ENCODE measurements around the gene SRF. TPM values are rescaled to one million over a fixed set of nuclear protein-coding genes. Genes with fewer than 3 reads are reported as not detected.
A peak's percentile ranks its signal among the peaks of the same experiment; 100 is the strongest.
"Not testable (repeated sequence)": the region's sequence is repeated elsewhere in the genome, so short reads cannot be mapped to it uniquely, and the experiment has no call there.

SRF gene
- 9.8 TPM for total RNA-seq

DNA sequence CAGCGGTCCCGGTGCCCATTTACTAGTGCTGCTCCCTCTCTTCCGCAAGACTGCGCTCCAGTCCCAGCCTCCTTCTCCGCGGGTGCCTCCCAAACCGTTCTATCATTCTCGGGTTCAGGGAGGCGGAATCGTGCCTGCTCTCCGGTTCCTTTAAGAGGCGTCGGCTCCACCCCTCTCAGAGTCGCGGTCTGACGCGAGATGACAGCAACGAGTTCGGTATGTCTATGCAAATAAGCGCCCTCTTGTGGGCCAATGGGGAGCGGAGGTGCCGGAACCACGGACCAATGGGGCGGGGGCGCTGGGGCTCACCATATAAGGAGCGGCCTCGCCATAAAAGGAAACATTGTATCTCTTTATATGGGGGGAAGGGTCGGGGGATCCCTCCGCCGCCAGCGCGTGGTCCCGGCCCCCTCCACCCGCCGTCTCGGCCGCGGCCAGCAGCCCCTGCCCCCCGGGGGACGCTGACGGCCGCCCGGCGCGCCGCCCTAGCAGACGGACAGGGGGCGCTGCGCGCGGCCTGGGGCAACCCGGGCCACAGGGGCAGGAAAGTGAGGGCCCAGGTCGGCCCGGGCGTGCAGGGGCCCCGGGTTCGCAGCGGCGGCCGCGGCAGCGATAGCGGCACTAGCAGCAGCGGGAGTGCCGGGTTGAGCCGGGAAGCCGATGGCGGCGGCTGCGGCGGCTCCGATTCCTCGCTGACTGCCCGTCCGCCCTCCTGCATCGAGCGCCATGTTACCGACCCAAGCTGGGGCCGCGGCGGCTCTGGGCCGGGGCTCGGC is at the start of gene SRF:
SRF (plus strand) TSS at position 339 of the 776 bp plus-strand sequence; CDS start at position 727, 388 bp downstream.
- DNase-seq (ENCODE audit: low spot score in 2 of 2) (peak; percentile 94 to 95), FAIRE-seq (peak; percentile 79)

DNA sequence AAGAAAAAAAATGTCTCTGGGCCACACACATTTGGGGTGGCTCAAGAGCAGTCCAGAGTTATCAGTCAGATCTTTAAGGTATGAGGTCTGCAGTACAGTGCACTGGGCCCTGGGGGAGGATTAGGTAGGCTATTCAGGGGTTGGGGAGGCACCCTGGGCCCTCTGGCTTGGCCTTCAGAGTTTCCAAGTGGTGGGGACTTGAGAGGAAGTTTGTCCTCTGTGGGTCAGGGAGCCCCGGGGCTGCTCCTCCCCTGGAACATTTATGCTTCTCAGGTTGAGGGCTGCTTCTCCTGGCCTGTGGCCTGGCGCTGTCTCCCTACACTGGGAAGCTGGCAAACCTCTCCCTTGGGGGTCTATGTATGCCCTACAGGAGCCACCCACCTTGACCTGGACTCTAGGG is 48.9 kb upstream of the SRF start:
- DNase-seq (ENCODE audit: low spot score in 2 of 2) = no peak
- no peak for FAIRE-seq

DNA sequence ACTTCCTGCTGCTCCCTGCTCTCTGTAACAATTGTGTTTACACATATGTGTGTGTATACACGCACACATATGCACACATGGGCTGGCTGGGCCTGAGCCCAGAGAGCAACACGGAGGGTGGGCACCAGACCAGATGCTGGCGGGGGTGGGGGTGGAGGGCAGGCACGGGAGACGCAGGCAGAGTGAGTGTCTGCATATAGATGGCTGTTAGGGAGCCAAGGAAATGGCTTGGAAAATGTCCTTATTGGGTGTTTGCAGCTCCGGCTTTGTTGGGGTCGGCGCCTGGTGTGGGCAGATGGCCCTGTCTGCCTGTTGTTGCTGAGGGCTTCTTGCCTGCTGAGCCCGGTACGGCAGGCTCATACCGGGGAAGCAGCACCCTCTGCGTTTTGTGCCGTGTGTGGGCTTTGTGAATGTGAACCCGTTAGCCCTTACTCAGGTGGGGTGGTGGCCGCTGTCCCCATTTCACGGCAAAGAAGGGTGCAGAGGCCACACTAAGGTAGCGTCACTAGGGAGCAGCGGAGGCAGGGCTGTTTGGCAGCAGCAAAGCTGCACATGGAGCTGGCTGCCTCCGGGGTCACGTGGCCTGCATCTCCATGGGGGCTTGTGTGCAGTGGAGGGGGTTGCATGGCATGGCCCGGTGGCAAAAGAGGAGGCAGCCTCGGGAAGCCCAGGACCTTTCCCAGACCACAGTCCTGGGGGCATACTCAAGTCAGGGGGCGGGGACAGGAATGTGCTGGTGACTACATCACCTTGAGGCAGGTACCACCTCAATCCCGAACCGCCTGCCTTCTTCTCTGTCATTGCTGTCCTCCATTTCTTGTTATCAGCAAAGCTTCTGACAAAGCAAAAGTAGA is 47.4 kb upstream of the SRF start:
- no peak for DNase-seq (ENCODE audit: low spot score in 2 of 2)
- FAIRE-seq = no peak

DNA sequence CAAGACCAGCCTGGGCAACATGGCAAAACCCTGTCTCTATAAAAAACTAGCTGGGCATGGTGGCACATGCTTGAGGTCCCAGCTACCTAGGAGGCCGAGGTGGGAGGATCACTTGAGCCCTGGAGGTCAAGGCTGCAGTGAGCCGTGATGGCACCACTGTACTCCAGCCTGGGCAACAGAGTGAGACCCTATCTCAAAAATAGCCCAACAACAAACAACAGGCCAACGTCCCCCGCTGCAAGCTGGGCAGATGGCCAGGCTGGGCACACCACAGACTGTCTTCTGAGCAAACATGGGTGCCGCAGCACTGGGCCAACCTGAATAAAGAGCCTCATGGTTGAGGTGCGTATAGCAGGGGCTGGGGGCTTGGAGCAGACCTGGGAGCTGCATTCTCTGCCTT is 46.6 kb upstream of the SRF start:
- DNase-seq (ENCODE audit: low spot score in 2 of 2) (no peak), FAIRE-seq (no peak)

DNA sequence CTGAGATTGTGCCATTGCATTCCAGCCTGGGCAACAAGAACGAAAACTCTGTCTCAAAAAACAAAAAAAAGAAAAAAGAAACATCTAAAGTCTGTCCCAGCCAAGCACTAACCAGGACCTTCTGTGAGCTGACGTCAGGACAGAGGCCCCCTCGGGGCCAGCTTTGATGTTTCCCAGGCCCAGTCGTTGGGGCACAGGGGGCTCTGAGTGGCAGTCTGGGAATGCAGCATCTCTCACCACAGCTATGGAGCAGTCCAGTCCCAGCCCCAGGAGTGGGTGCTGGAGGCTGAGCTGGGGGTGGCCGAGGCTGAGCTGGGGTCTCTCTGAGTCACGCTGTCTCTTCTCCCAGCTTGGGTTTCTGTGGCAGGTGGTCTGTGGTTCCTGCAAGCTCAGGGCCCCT is 46.0 kb upstream of the SRF start:
- DNase-seq (ENCODE audit: low spot score in 2 of 2) = no peak
- FAIRE-seq = no peak

DNA sequence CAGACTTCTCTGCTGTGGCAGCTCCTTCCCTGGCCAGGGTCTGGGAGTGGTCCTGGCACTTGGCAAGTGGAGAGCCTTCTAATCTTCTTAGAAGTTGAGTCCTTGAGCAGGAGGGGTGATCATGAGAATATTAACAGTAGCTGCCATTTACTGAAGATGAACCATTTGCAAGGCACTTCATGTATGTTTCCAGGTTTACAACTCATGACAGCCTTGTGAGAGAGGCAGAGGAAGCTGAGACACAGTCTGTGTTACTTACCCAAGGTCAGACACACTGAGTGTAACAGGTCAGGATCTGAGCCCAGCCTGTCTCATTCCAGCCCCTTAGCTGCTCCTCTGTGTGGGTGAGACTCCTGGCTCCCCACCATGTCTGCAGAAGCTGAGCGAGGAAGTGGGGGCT is 45.5 kb upstream of the SRF start:
- no peak for DNase-seq (ENCODE audit: low spot score in 2 of 2)
- no peak for FAIRE-seq

DNA sequence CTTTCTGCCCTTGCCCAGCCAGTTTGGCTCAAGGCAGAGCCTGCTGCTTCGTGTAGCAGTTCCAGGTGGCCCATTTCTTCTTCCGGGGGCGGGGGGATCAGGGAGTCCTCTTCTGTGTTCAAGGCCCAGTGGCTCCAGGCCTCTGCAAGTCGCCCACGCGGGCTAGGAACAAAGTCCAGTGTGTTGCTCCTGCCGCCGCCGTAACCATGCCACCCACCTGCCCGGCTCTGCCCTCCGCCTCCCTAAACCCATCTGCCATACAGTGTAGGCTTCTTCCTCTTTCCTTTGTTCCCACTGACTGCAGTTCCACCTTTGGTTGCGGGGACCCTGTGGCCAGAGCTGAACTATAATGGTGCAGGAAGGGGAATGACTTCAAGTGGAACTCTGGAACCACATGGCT is 43.9 kb upstream of the SRF start:
- FAIRE-seq = no peak
- no peak for DNase-seq (ENCODE audit: low spot score in 2 of 2)

DNA sequence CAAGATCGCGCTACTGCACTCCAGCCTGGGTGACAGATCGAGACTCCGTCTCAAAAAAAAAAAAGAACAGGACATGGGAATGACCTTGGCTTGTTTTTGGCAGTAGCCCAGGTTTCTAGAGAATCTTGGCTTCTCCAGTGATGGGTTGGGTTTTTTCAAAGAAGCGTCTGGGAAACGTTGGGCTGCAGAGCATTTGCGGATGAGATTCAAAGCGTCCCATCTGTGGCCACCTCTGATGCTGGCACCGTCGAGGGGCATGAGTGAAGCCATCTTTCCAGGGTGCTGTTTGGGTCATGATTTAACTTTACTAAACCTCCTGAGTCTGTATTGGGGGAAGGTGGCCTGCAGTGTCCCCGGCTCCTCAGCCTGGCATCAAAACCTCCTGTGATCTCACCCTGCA is 43.2 kb upstream of the SRF start:
- DNase-seq (ENCODE audit: low spot score in 2 of 2) (no peak), FAIRE-seq (no peak)

DNA sequence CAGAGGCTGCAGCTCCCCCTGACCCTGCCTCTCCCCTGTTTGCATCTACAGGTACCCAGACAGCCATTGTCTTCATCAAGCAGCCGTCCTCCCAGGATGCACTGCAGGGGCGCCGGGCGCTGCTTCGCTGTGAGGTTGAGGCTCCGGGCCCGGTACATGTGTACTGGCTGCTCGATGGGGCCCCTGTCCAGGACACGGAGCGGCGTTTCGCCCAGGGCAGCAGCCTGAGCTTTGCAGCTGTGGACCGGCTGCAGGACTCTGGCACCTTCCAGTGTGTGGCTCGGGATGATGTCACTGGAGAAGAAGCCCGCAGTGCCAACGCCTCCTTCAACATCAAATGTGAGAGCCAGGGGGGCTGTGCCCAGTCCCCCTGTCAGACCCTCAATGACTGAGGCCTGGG is 42.1 kb upstream of the SRF start:
- FAIRE-seq = no peak
- no peak for DNase-seq (ENCODE audit: low spot score in 2 of 2)

DNA sequence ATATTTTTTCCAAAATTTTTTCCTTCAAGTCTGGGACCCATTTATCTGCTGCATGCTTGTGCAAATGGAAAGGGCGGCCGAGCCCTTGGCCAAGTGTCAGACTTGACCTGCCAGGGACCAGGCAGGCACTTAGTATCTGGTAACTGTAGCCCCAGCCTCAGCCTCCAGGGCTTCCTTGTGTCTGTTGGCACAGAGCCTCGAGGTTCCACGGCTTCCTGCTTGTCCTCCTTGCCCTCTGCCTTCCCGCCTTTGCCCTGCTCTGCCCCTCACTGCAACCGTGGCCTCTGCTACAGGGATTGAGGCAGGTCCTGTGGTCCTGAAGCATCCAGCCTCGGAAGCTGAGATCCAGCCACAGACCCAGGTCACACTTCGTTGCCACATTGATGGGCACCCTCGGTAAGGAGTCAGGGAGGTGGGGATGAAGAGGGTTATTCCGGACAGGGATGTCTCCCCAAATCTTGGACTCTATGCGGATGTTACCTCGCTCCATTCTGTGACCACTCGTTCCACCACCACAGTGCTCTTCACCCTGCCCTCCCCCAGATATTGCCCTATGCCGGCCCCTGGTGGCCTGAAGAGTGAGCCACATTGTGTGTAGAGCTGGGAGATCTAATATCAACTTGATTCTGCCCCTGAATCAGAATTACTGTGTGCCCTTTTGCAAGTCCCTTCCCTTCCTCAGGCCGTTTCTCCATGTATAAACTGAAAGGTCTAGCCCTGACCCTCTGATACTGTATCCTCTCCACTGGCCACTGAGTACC is 41.5 kb upstream of the SRF start:
- FAIRE-seq (no peak), DNase-seq (ENCODE audit: low spot score in 2 of 2) (no peak)

DNA sequence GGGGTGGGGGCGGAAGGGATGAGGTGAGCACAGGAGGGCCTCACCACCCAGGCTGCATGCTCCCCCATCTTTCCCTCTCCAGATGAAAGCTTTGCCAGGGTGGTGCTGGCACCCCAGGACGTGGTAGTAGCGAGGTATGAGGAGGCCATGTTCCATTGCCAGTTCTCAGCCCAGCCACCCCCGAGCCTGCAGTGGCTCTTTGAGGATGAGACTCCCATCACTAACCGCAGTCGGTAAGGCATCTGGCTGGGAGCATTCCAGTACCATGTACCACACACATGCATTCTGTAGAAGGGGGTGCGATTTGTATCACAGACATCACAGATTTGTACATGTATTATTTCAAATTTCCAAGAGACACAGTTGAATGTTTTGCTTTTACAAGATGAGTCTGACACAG is 40.6 kb upstream of the SRF start:
- FAIRE-seq = no peak
- DNase-seq (ENCODE audit: low spot score in 2 of 2) = no peak

DNA sequence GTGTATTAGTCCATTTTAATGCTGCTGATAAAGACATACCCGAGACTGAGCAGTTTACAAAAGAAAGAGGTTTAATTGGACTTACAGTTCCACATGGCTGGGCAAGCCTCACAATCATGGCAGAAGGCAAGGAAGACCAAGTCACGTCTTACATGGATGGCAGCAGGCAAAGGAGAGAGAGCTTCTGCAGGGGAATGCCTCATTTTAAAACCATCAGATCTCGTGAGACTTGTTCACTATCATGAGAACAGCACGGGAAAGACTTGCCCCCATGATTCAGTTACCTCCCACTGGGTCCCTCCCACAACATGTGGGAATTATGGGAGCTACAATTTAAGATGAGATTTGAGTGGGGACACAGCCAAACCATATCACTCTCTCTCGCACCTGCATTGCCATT is 39.7 kb upstream of the SRF start:
- FAIRE-seq; DNase-seq (ENCODE audit: low spot score in 2 of 2): not testable (repeated sequence)

DNA sequence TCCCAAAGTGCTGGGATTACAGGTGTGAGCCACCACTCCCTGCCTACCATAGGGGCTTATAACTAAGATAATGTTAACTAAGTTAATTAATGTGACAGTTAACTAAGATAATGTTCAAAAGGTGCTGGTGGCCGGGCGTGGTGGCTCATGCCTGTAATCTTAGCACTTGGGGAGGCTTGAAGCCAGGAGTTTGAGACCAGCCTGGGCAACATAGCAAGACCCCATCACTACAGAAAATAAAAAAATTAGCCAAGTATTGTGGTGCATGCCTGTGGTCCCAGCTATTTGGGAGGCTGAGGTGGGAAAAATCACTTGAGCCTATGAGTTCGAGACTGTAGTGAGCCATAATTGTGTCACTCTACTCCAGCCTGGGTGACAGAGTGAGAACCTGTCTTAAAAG is 32.8 kb upstream of the SRF start:
- no peak for DNase-seq (ENCODE audit: low spot score in 2 of 2)
- no peak for FAIRE-seq

DNA sequence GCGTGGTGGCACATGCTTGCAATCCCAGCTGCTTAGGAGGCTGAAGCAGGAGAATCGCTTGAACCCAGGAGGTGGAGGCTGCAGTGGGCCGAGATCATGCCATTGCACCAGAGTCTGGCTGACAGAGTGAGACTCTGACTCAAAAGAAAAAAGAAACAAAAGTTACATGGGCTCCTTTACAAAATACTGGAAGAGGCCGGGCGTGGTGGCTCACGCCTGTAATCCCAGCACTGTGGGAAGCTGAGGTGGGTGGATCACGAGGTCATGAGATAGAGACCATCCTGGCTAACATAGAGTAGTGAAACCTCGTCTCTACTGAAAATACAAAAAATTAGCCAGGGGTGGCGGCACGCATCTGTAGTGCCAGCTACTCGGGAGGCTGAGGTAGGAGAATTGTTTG is 31.1 kb upstream of the SRF start:
- DNase-seq (ENCODE audit: low spot score in 2 of 2); FAIRE-seq: not testable (repeated sequence)

DNA sequence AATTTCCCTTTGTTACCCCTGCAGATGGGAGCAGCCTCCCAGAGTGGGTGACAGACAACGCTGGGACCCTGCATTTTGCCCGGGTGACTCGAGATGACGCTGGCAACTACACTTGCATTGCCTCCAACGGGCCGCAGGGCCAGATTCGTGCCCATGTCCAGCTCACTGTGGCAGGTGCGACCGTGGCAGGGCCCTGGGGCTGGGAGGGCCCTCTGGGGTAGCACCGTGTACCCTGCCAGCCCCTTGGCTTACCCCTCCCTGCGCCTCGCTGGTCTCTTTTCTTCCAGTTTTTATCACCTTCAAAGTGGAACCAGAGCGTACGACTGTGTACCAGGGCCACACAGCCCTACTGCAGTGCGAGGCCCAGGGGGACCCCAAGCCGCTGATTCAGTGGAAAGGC is 29.4 kb upstream of the SRF start:
- FAIRE-seq (no peak), DNase-seq (ENCODE audit: low spot score in 2 of 2) (no peak)

DNA sequence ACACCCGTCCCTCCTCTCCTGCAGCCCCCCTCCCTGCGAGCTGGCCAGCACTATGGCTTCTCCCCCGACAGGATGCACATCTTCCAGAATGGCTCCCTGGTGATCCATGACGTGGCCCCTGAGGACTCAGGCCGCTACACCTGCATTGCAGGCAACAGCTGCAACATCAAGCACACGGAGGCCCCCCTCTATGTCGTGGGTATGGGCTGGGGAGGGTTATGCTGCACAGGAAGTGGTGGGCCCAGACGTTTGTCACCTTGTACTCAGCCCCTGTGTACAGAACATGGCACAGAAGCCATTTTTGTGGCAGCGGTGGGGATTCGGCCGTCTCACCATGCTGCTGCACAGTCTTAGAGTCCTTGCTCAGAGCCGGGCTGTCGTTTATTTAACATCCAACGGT is 29.0 kb upstream of the SRF start:
- no peak for DNase-seq (ENCODE audit: low spot score in 2 of 2)
- FAIRE-seq = no peak

DNA sequence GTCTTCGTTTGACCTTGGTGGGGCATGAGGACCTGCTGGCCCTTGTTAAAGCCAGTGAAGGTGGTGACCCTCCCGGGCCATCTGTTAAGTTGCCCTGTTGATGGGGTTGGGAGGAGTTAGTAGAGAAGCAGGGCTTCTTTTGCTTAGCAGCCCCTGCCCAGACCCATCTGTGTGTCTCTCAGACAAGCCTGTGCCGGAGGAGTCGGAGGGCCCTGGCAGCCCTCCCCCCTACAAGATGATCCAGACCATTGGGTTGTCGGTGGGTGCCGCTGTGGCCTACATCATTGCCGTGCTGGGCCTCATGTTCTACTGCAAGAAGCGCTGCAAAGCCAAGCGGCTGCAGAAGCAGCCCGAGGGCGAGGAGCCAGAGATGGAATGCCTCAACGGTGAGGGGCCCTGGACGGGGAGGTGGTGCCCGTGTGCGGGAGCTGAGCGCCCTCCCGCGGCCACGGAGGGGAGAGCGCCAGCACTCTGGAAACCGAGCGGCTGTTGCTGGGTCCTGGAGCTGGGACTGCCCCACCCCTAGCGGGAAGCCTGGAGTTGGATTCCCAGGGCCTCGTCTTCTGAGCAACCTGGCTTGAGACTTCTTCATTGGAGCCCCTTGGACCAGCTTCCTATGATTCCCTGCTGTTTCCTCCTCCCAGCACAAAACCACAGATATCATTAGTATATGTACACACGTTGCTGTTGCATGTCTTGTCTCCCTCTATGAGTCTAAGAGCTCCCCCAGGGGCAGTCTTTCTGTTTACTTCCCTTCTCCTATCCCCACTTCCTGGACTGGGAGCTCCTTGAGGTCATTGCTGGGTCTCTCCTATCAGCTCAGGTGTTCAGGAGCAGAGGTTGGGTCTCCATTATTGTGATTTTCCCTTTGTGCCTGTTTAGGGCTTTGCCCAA is 27.6 kb upstream of the SRF start:
- FAIRE-seq = no peak
- DNase-seq (ENCODE audit: low spot score in 2 of 2) = peak; percentile 72 to 94

DNA sequence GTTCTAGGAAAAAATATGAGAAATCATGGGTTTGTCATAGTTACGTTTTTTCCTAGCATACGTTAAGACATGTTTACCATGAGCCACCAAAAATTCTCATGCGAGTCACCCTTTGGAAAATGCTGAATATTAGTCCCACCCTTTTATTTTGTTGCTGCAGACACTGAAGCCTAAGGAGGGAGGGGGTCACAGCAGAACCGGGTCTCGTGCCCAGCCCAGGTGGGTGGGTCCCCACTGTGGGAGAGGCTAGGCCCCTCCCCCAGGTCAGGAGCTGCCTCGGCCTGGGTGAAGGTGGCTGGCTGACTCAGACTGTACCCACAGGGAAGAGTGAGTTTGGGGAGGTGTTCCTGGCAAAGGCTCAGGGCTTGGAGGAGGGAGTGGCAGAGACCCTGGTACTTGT is 26.2 kb upstream of the SRF start:
- no peak for DNase-seq (ENCODE audit: low spot score in 2 of 2)
- FAIRE-seq = no peak

DNA sequence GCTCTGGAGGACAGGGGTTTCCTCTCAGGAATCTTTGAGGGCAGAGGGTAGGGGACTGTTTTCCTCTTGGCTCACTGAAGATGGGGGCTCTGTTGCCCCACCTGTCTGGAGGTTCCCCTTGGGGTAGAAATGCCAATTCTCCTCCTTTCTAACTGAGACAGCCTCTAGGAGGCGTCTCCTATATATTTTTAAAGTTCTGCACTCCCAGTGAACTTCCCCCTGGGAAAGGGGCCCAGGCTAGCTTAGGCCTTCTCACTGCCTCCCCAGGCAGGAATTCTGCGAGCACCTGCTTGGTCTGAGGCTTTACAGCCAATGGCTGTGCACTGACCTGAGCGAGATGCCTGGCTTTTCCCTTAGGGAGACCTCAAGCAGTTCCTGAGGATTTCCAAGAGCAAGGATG is 24.8 kb upstream of the SRF start:
- DNase-seq (ENCODE audit: low spot score in 2 of 2) (no peak), FAIRE-seq (no peak)

Data from frontal cortex (tissue), 4 donors.